Ovary (tissue), 9 donors: ENCODE data around the gene GALP. TPM values are rescaled to one million over a fixed set of nuclear protein-coding genes. Genes with fewer than 3 reads are reported as not detected.

Source experiments
- DNase-seq, 5 donors: peaks; one replicate each; pipeline ENCODE4 v3.0.0-alpha.2; 2019 to 2020
- H3K27ac ChIP-seq, 2 donors: fragments of 200-600 bp; one replicate each; pipeline versions ENCODE4 v1.5.1 to v1.8.0; 2019 to 2022
- H3K27me3 ChIP-seq: fragments of 200-600 bp; one replicate; pipeline ENCODE4 v1.8.0; 2022
- H3K36me3 ChIP-seq: fragments of 200-600 bp; sonication (generic); one replicate; pipeline ENCODE4 v1.5.1; 2019
- H3K4me1 ChIP-seq: one replicate; pipeline ENCODE4 v1.8.1; 2013; ENCODE audit warnings: mild to moderate bottlenecking, moderate library complexity; ENCODE audit not compliant: insufficient read depth
- H3K4me3 ChIP-seq: fragments of 200-600 bp; sonication (generic); one replicate; pipeline ENCODE4 v1.5.1; 2017
- H3K9me3 ChIP-seq, 2 donors: fragments of 200-600 bp in 1 of 2; sonication (generic) in 1 of 2; one replicate each; pipeline versions ENCODE4 v1.5.1 to v1.8.1; 2013 to 2019; ENCODE audit warnings: mild to moderate bottlenecking in 1 of 2, moderate library complexity in 1 of 2
- EP300 ChIP-seq: sonication (generic); formaldehyde crosslinking; IDR thresholded peaks from one replicate; pipeline ENCODE4 v1.6.1; 2017; ENCODE audit warnings: antibody characterized with exemption
- POLR2A ChIP-seq: fragments of 450-650 bp; IDR thresholded peaks from one replicate; pipeline ENCODE4 v1.6.1; 2017; ENCODE audit warnings: antibody characterized with exemption, mild to moderate bottlenecking, moderate library complexity
- WGBS, 3 donors: extraction: QIAGEN DNeasy Blood & Tissue Kit in 1 of 3; methylation state at CpG; one replicate each; pipeline versions ENCODE4 v1.1.5 to v1.1.7; 2013 to 2017; 5-methylcytosine and 5-hydroxymethylcytosine counted together
- intact Hi-C, 4 donors: fragments of 100-400 bp; cut with DNase I; formaldehyde crosslinking; loops; one replicate each; pipeline versions ENCODE4 v1.11.0 to v1.15.1; 2022 to 2023
- polyA plus RNA-seq, 2 donors: library from polyadenylated mRNA; stranded (reverse); fragments of 200-250 nt in 1 of 2; fragments of 350-450 nt in 1 of 2; fragmentation: Illumina TruSeq in 1 of 2; extraction: RNeasy Lipid Tissue Mini Kit (QIAGEN cat#74804) in 1 of 2; gene quantifications; one replicate each; pipeline ENCODE4 v1.2.3, GENCODE V29; 2013 to 2014
- total RNA-seq, 7 donors: library from RNA; depleted of rRNA in 2 of 7; stranded (reverse); fragments of >200 nt in 2 of 7; fragmentation: NEBNext Ultra II Directional in 3 of 7; extraction: Animal tissue kit (Norgen Biotek cat#: 25700) in 3 of 7; gene quantifications; one replicate each; pipeline versions ENCODE4 v1.1.0 to v1.2.4, GENCODE V29; 2016 to 2023
- TF ChIP-seq, protein P1 (sequence below), 3 donors: fragments of 450-650 bp in 2 of 3; fragments of 200-600 bp in 1 of 3; IDR thresholded peaks; one replicate each; pipeline versions ENCODE4 v1.5.1 to v1.8.0; 2016 to 2022; ENCODE audit warnings: antibody characterized with exemption in 3 of 3, mild to moderate bottlenecking in 1 of 3
- donor health status: DM: no; HTN: no; CAD: no; lungs with moderate emphysema.
- donor health status: DM: no; HTN: no; CAD: no.
- donor health status: Bipolar disorder and iron deficiency.
- donor health status: DM: yes; HTN: yes; CAD: no.
- donor health status: DM: no; HTN: no; CAD: no.
- donor health status: DM: yes; HTN: yes; CAD: no.

GALP gene
- total and polyA plus RNA-seq, 9 donors, result not detected

DNA sequence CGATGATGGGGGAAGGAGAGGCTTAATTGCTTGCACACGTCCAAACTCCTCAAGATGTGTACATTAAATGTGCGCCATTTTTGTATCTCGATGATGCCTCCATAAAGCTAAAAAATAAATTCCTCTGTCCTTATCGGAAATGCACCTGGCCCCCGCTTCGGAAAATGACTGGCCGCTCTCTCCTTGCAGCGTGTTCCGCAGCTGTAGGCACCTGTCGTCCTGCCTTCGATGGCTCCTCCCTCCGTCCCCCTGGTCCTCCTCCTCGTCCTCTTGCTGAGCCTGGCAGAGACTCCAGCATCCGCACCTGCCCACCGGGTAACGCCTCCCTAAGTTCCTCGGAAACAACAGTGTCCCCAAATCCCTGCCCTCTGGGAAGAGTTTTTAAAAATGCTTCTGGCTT lies 1.1 kb downstream of the GALP start:
- 54 to 72% (median 62%) methylated on average over 18 of the region's 18 CpGs for WGBS, 3 donors
- intact Hi-C loops, result loop anchor here in 2 of 4 donors (5.0 to 10.0 kb wide), 2 partner anchors 100 to 102 kb away; no protein-coding TSS in a partner anchor
- Histone ChIP-seq H3K27me3 (no peaks in the 10 kb centered on the region), H3K4me3 (no peak overlapping the region), H3K27ac (no peak overlapping the region), H3K9me3 (no peaks in the 10 kb centered on the region), H3K36me3 (no peaks in the 10 kb centered on the region), H3K4me1 (no peaks in the 10 kb centered on the region)
- no peak for TF ChIP-seq EP300
- no peak for TF ChIP-seq POLR2A
- TF ChIP-seq, protein P1, sequence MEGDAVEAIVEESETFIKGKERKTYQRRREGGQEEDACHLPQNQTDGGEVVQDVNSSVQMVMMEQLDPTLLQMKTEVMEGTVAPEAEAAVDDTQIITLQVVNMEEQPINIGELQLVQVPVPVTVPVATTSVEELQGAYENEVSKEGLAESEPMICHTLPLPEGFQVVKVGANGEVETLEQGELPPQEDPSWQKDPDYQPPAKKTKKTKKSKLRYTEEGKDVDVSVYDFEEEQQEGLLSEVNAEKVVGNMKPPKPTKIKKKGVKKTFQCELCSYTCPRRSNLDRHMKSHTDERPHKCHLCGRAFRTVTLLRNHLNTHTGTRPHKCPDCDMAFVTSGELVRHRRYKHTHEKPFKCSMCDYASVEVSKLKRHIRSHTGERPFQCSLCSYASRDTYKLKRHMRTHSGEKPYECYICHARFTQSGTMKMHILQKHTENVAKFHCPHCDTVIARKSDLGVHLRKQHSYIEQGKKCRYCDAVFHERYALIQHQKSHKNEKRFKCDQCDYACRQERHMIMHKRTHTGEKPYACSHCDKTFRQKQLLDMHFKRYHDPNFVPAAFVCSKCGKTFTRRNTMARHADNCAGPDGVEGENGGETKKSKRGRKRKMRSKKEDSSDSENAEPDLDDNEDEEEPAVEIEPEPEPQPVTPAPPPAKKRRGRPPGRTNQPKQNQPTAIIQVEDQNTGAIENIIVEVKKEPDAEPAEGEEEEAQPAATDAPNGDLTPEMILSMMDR (IDR thresholded peaks at IDR 0.05), result no peak
- DNase-seq, result no peak

DNA sequence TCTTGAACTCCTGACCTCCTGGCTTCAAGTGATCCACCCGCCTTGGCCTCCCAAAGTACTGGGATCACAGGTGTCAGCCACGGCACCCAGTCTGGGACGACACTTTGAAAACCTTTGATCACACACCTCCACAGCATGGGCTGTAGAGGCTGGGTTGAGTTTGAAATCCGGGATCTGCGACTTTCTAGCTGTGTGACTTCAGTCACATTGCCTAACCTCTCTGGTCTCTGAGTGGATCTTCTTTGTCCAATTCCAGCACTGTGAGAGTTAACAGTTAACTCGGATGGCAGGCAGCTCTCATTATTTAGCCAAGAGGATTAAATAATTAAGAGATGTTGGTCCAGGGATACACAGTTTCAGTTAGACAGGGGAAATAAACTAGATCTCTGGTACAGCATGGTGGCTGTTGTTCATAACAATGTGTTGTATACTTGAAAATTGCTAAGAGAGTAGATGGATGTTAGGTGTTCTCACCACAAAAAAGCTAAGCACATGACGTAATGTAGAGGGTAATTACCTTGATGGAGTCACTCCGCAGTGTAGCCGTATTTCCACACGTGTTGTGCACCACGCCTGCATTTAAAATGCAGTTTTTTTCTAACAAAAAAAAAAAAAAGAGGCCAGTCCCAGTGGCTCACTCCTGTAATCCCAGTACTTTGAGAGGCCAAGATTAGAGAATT lies 1.9 kb downstream of the GALP start:
- Histone ChIP-seq H3K27me3 (no peaks in the 10 kb centered on the region), H3K36me3 (no peaks in the 10 kb centered on the region), H3K4me1 (no peaks in the 10 kb centered on the region), H3K27ac (no peak overlapping the region), H3K4me3 (no peak overlapping the region), H3K9me3 (no peaks in the 10 kb centered on the region)
- intact Hi-C loops, result loop anchor here in 2 of 4 donors (5.0 to 10.0 kb wide), 2 partner anchors 100 to 103 kb away; no protein-coding TSS in a partner anchor
- no peak for DNase-seq
- no peak for TF ChIP-seq EP300
- TF ChIP-seq, protein P1 (IDR thresholded peaks at IDR 0.05), result no peak
- TF ChIP-seq POLR2A, result no peak
- WGBS, 3 donors, result 50 to 64% (median 56%) methylated on average over 11 of the region's 11 CpGs

DNA sequence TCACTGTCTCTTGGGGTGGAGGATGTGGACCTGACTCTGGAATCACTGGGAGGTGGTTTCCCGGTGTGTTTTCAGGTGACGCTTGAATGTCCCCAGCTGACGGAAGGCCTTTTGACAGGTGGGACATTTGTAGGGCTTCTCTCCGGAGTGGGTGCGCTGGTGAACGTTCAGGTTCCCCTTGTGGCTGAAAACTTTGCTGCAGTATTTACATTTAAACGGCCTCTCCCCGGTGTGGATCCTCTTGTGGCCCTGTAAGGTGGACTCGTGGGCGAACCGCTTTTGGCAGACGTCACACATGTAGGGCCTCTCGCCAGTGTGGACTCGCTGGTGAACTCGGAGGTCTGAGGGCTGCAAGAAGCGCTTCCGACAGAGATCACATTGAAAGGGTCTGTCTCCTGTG lies 14.0 kb downstream of the GALP start:
- intact Hi-C loops, result no loop called here
- 71 to 79% (median 75%) methylated on average over 17 of the region's 17 CpGs for WGBS, 3 donors

DNA sequence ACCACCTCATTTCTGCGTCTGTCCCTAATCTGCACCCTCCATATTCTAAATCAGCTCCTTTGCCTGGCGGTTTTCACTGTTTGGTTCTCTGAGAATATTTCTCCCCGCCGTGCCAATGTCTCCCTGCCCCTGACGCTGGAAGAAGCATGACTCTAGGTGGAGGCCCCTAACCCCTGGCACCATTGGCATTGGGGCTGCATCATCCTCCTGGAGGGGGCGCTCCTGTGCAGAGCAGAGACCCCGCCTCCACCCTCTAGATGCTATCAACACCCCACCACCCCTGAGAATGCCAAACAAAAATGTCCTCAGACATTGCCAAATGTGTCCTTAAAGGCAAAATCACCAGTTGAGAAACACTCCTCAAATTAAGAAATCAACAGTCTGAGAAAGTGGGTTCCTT lies 15.3 kb downstream of the GALP start:
- H3K27ac ChIP-seq, result no peak overlapping the region
- intact Hi-C loops, result no loop called here
- H3K4me3 ChIP-seq, result no peak overlapping the region
- no peaks in the 10 kb centered on the region for H3K36me3 ChIP-seq
- TF ChIP-seq, protein P1 (IDR thresholded peaks at IDR 0.05), result no peak
- TF ChIP-seq EP300 (no peak), POLR2A (no peak)
- H3K27me3 ChIP-seq, result no peaks in the 10 kb centered on the region
- no peaks in the 10 kb centered on the region for H3K4me1 ChIP-seq
- DNase-seq, result no peak
- WGBS, 3 donors, result 66 to 78% (median 67%) methylated on average over 7 of the region's 7 CpGs
- no peaks in the 10 kb centered on the region for H3K9me3 ChIP-seq

More for the DNA sequence above, 14.0 kb downstream of the GALP start:
- H3K36me3 ChIP-seq, result no peaks in the 10 kb centered on the region
- H3K4me1 ChIP-seq, result no peaks in the 10 kb centered on the region
- H3K9me3 ChIP-seq, result no peaks in the 10 kb centered on the region
- no peaks in the 10 kb centered on the region for H3K27me3 ChIP-seq
- no peak overlapping the region for H3K4me3 ChIP-seq
- DNase-seq, result no peak
- TF ChIP-seq EP300 (no peak), POLR2A (no peak)
- no peak overlapping the region for H3K27ac ChIP-seq

DNA sequence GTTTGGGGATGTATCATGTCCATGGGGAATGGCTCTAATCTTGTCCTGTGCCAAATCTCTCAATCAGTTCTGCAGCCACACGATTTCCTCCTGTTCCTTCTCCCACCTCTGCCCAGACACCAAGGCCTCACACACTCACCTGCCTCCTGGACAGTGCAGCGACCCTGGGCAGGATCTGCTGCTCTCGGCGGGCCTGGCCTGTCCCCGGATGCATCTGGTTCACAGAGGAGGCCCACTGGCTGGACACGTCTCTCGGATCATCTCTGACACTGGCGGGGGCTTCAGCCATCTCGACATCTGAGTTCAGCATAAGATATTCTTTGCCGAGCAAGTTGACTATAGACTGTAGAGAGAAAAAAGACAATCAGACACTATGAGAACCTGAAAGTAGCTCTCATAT lies 15.9 kb downstream of the GALP start:
- Histone ChIP-seq H3K27me3 (no peaks in the 10 kb centered on the region), H3K9me3 (no peaks in the 10 kb centered on the region), H3K4me3 (no peak overlapping the region), H3K27ac (no peak overlapping the region), H3K4me1 (no peaks in the 10 kb centered on the region), H3K36me3 (no peaks in the 10 kb centered on the region)
- no peak for TF ChIP-seq EP300
- no peak for TF ChIP-seq POLR2A
- TF ChIP-seq, protein P1 (IDR thresholded peaks at IDR 0.05), result no peak
- intact Hi-C loops, result no loop called here
- WGBS, 3 donors, result 80 to 86% (median 84%) methylated on average over 10 of the region's 10 CpGs
- DNase-seq, result no peak
